ENCODE measurements around the gene REX1BD.

The REX1BD gene

DNA sequence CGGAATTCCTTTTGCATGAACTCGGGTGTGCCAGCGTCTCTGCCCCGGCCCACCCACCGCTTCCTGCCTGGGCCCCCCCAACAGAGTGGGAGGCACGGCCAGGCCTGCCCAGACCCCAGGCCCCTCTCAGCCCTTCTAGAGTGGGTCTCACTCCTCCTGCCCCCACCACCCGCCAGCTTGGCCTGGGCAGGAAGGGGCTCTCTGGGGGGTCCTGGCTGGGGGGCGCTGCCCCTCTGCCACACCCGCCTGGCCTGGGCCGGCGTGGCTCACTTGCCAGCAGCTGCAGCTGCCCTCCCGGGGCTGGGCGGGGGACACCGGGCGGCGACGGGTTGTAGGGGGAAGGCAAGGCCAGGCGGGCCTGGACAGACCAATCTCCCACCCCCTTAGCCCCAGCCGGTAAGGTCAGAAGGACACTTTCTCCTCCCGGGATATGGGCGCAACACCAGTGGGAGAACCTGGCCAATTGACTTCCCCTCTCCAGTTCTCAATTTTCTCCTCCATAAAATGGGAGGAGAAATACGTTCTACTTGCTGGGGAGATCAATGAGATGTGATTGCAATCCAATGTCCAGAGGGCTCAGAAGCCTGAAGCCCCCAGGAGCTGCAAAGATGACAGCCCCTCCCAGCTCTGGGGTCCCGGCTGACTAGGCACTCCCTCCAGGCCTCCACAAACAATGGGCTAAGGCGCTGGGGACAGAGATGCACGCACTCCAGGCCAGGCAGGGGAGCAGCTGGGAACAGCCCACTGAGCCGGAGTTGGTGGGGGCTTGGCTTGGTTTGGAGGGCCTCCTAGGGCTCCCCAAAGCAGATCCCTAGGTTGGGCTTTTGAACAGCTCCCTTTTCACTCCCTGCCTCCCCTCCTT lies 15.6 kb downstream of the REX1BD start:
- DNase-seq = no peak

DNA sequence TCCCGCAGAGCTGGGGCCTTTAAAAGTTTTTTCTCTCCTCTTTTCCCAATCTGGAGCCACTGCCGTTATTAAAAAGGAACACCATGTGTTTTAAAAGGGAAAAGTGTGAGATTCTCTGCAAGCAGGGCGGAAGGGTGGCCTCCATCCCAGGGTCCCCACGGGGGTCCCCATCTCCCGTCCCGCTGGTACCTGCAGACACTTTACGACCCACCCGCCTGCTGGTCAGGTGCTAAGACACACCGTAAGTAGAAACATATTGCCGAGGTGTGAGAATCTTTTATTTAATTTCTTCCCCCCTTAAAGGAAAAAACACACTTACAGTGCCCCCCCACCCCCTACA lies 16.2 kb downstream of the REX1BD start:
- no peak for DNase-seq

DNA sequence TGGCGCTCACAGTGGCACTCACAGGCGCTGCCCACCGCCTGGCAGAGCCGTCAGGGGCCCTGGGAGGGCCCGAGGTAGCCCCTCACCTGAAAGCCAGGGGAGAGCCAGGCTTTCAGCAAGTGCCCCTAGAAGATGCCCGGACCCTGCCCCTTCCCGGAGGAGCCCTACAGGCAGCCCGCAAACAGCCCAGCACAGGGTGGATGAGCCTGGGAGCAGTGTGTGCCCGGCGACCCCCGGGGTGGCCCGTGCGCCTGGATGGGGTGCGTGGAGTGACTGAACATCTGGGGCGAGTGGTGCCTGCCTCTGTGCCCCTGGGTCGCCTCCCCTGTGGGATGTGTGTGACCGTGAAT lies 16.6 kb downstream of the REX1BD start:
- DNase-seq = no peak

DNA sequence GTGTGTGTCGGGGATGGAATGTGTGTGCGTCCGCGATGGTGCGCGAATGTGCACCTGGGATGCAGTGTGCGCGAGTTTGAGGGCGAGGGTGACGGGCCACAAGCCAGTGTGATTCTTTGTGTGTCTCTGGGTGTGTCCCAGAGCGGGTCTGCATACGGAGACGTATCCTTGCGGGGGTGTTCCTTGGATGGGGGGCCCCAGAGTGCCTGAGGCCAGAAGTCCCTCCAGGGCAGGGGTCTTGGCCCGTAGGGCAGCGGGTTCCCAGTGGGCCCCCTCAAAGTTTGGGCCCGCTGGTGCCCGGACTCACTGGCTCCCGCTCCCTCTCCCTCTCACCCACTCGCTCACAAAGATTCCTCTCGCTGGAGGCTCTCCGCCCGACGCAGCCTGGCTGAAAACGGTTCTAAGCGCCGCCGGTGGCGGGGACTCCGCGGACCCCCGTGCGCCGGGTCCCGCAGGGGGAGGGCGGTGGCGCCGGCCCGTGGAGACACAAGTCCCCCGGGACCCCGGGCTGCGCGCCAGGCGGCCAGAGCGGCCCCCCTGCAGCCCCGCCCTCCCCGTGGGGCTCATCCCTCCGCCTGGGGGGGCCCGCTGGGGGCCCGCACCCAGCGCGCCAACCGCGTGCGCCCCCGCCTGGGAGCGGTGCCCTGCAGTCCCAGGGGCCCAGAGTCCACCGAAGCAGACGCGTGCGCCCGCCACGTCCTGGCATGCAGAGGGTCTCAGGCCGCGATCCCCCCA lies 17.1 kb downstream of the REX1BD start:
- DNase-seq = no peak

DNA sequence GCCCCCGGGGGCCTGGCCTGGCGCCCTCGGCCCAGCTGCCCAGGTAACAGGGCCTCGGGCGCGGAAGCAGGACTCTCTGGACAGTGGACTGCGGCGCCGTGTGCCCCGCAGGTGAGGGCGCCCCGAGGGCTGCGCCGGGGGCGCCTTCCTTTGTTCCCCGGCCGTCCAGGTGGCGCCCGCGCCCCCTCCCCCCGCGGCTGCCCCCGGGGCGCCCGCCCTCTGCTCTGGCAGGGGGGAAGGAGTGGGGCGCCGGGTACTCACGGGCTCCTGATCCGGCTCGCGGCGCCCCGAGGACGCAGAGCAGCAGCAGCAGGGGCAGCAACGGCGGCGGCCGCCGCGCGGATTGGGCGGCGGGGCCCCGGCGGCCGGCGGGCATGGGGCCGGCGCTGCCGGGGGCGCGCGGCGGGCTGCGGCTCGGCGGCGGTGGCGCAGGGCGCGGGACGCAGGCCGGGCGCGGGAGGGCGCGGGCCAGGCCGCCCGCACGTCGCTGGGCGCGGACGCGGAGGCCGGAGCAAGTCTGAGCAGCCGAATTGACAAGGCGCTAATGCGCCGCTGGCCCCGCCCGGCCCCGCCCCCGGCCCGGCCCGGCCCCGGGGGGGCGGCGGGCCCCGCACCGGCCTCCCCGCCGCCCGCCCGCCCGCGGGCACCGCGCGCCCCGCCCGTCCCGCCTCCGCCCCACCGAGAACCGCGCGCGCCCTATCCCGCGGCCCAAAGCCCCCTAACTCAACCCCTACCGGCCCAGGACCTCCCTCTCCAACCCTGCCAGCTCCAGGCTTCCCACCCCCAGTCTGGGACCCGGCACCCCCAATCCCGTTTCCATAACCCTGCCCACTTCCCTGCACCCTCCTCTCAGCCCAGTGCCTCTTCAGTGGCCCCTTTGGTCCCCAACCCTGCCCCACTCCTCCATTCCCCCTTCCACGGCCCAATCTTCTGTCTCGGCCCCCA lies 18.0 kb downstream of the REX1BD start, which contains the start of gene CRLF1:
TSS of gene CRLF1 (minus strand) at position 519 of the 945 bp plus-strand sequence. CDS start at position 376, 143 bp downstream.
- no peak for DNase-seq

DNA sequence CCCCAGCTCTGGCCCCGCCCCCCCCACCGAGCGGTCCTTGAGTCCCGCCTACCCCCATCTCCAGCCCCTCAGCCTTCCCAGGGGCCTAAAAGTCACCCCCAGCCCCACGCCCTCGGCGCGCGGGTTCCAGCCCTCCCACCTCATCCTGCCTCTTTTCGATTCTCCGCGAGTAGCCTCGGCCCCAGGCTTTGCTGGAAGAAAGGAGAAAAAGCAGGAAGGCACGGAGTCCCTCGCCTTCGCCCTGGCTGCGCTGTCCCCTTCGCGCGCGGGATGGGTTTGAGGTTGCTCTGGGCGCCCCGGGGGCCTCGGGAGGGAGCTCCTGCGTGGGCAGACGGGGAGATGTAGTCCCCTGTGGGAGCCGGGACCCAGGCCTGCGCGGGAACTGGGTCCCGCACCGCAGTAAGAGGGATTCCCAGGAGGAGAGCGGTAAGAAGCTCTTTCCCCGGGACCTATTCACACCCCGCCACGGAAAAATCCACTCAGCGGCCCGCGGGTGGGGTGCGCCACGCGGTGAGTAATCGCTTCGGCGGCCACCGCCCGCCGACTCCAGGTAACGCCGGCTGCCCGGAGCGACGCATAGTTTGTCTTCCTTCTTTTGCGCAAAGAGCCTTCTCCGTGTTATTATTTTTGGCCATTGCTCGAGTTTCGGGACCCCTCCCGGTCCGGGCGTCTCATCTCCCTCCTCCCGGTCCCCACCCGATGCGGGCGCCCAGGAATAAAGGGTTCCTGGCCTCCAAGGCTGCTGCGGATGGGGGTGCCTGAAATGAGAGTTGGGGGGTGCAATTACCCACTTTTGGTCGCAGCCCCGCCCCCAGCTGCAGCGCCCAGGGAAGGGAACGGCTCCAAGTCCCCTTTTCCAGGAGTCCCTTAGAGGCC lies 18.9 kb downstream of the REX1BD start:
- peak; percentile 42 for DNase-seq

DNA sequence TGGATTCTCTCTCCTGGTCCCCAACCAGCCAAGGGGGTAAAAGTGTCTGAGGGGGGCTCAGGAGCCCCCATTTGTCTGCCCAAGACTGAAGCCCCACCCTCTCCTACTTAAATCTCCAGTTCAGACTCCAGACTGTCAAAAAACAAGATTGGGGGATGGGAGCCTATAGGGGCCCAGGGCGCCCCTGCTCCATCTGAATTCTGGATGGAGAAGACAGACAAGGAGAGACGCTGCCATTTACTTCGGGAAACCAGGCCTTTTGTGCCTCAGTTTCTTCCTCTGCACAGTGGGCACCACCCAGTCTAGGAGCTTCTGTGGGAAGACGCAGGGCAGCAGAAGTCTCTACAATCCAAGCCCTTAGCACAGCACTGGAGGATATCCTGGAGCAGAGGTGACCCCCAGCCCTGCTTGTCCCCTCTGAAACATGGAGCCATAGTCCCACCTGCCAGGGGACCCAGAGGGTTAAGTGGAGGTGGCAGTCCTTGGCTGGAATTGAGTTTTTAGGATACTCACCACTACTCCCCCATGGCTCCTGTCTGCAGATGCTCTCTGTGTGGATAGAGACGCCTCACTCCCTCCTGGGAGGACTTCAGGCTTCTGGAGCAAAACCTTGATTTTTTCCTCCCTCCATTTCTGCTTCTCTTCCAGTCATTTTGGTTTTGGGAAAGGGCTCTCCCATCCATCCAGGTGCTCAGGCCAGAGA lies 19.7 kb downstream of the REX1BD start:
- no peak for DNase-seq

DNA sequence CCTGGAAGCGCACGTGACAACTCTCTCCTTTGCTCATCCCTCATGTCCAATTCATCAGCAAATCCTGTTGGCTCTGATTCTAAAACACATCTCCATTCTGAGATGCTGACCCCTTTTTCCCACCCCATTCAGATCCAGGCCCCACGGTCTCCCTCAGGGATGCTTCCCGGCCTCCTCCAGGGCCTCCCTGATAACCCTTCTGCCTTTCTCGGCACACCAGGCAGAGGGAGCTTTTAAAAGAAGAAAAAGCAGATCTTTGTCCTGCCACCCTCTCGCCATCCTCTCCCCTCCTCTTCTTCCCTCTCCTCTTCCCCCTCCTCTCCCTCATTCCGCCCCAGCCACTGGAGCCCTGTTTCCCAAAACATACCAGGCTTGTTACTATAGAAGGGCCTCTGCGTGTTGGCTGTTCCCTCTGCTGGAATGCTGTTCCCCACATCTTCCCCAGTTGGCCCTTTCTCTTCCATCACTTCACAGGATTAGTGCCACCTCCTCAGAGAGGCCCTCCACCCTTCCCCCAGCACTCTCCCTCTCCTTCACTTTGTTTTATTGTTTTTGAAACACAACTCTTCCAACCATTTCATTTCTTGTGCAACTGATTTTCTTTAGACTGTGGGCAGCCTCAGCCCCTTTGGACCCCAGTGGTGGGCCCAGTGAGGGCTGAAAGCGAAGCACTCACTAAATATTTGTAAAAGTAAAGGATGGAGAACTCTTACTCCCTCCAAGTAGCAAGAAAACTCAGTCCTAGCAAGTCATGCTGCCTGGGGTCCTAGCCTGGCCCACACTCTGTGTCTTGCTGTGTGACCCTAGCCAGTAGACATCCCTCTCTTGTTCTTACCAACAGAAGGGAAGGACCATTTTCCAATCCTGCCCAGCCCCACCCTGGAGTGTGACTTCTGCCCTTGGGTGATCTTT lies 20.5 kb downstream of the REX1BD start:
- no peak for DNase-seq

DNA sequence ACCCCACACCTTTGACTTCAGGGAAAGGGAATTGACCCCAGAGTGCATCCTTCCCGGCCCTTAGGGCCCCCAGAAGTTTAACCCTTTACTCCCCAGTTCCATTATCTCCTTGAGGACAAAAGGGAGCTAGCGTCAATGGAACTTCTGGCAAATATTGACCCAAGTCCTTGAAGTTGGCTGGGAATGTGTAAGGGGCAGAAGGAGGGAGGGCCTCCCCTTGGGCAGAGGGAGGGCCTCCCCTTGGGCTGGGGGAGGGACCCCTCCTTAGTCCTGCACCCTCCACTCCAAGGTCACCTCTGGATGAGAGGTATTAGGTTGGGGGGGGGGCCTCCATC lies 21.1 kb downstream of the REX1BD start:
- DNase-seq = no peak

DNA sequence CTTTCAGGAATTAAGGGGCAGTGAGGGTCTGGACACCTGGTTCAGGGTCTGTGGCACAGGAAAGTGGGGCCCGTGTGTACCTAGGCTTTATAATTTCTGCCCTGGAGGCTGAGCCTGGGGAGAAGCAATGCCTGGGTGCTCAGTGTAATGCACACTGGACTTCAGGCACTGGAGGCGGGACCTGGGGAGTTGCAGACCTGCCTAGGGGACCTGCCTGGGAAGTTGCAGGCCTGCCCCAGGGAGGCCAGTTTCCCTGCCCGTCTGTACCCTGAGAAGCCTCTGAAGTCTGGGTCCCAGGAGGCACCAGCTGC lies 21.6 kb downstream of the REX1BD start:
- no peak for DNase-seq

DNA sequence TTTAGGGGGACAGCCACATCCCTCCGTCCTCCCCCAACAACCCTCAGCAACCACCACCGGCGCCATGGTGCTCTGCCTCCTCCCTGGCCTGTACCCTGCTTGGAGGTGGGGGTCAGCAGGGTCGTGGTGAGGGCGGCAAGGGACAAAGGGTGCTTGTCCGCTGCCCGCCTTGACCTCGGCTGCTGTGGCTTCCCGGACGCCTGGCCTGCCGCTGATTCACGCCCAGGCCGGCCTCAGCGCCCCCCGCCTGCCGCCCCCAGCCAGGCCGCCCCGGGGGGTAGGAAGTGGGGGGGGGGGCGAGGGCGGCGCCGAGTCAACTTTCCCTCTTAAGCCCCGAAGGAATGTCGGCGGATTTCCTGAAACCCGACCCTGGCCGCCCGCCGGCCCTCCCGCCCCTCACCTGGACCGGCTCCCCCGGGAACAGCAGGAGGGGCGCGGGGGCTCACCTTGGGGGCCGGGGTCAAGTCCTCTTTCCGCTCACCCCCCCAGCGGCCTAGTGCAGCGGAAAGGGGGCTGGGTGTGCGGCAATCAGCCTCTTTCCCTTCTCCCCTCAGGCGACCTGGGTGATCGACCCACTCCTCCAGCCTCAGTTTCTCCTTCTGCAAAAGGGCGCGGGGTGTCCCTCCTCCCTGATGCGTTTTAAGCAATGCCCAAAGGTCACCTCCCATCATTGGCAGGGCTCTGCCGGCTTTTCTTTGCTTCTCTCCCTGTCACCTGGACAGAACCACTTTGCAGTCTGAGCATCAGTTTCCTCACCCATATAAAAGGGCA lies 22.1 kb downstream of the REX1BD start:
- no peak for DNase-seq

DNA sequence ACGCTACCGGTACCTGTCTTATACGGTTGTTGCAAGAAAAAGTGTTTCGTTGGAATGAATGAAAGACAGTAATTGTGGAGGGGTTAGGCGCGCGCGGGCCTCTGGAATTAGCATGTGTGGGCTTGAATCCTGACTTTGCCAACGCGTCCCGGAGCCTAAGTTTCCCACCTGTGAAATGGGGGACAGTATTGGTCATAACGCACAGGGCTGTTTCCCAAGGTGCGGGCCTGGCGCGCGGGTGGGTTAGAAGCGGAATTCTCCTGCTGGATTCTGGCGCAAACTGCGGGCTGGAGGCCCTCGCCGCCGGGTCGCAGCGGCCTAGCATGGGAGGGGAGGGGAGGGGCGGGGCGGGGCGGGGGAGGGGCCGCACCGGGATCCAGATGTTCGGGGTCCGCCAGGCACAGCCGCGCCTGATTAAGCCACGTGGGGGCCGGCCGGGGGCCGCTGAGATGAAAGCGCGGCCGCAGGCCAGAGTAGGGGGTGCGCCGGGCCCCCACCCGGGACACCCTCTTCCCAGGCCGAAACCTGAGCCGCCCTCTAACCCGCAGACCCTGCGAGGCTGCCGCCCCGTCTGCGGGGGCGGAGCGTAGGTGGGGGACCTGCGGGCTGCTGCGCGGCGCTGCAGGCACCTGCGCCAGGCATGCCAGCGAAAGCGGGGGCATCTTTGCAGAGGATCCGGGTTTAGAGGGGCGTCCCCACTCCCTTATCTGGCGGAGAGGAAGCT lies 22.9 kb downstream of the REX1BD start:
- DNase-seq = no peak

DNA sequence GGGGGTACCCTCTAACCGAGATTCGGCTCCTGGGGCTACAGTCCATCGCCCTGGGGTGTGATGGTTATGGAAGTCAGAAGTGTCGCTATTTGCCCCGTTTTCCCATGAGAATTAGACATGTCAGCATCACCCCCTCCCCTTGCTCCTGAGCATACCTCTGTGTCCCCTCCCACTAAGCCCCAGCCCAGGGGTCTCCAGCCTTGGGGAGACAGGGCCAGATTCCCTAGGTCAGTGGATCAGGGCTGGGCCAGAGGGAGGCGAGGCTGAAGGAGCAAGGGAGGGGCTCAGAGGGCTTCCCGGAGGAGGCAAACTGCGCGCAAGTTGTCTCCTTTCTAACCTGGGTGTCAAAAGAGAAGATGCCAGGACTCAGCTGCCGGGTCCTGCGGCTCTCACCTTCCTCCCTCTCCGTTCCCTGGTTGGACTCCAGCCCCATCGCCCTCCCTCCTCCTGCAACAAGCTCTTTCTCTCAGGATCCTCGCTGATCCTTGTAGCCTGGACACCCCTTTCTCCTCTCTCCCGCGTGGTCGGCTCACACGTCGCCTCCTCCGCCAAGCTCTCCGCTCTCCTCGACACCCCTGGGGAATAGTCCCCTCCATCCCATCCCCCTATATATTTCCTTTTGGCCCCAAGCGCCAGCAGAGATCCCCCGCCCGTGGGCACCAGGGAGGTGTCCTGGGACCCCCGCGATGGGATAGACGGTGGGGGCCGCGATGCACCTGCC lies 23.6 kb downstream of the REX1BD start:
- DNase-seq = no peak

DNA sequence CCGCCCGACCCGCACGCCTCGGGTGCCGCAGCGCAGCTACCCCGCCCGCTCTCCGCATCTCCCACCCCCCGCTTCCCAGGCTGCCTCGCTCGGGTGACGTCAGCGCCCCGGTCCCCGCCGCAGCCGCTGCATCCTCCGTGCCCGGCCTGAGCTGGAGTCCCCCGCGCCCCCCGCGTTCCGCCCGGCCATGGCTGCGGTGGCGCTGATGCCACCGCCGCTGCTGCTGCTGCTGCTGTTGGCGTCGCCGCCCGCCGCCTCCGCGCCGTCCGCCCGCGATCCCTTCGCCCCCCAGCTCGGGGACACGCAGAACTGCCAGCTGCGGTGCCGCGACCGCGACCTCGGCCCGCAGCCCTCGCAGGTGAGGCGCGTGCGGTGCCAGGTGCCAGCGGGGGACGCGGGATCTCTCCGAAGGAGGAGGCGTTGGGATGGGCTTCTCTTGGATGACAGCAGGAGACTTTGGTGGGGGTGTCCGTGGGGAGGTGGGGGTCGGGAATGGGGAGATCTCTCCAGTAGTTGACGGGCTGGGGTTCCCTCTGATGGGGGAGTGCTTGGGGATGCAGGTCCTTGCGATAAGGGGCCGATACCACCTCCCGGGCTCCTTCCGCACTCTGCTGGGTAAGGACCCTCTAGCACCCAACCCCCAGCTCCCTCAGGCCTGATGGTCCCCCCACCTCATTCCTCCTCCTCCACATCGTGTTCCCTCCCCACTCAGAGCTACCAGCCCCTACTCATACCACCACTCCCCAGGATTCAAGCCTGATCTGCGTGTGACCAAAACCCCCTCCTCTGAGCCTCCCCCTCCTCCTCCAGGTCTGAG lies 24.4 kb downstream of the REX1BD start, which contains the start of gene TMEM59L:
TSS of gene TMEM59L (plus strand) at position 99 of the 817 bp plus-strand sequence. CDS start at position 188, 89 bp downstream.
- DNase-seq = no peak

DNA sequence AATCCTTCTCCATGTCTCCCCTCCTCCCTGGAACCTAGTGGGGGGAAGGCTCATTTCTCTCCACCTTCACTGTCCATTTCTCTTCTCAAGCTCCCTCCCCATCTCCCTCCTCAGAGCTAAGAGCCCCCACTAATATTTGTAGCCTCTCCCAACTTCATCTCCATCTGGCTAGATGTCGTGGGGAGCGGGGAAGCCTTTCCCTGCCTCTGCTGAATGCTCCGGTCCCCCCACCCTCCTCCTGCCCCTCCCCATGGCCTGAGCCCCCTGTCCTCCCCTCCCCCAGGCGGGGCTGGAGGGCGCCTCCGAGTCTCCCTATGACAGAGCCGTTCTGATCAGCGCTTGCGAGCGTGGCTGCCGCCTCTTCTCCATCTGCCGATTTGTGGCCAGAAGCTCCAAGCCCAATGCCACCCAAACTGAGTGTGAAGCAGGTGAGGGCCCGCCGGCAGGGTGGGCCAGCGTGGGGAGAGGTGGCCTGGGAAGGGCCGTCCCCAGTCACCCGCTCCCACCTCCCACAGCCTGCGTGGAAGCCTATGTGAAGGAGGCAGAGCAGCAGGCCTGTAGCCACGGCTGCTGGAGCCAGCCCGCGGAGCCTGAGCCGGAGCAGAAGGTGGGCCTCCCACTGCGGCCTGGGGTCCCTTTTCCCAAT lies 25.1 kb downstream of the REX1BD start:
- no peak for DNase-seq

DNA sequence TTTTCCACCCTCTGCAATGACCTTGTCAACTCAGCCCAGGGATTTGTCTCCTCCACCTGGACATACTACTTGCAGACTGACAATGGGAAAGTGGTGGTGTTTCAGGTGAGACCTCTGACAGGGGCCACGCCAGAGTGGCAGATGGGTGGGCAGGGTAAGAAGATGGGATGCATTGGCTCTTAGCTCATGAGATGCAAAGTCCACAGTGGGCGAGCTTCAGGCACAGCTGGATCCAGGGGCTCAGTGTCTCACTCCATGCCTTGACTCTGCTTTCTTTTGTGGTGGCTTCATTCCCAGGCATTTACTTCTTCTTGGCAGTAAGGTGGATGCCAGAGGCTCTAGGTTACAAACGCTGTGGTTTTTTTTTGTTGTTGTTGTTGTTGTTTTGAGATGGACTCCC lies 27.4 kb downstream of the REX1BD start:
- no peak for DNase-seq

DNA sequence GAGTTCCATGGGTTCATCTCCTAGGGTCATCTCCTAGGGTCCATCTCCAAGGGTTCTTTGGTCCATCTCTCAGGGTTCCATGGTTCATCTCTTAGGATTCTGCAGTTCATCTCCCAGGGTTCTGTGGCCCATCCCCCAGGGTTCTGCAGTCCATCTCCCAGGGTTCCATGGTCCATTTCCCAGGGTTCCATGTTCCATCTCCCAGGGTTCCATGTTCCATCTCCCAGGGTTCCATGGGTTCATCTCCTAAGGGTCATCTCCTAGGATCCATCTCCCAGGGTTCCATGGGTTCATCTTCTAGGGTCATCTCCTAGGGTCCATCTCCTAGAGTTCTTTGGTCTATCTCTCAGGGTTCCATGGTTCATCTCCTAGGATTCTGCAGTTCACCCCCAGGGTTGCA lies 29.0 kb downstream of the REX1BD start:
- DNase-seq = no peak

Data from activated T-cell treated with anti-CD3 and anti-CD28 coated beads for 4 hours (primary cell).